GM12878 (cell line): ENCODE measurements around the gene CMTM4. TPM values are rescaled to one million over a fixed set of nuclear protein-coding genes. Genes with fewer than 3 reads are reported as not detected.

Source experiments
- BRCA1 ChIP-seq: IDR thresholded peaks from 2 replicates; pipeline ENCODE4 v1.6.1; 2011; ENCODE audit warnings: low read depth, low read length, improper control_type of control experiment
- CBX5 ChIP-seq: sonication (generic); IDR thresholded peaks from 2 replicates; pipeline ENCODE4 v1.6.1; 2016; ENCODE audit warnings: low read depth, moderate library complexity, mild to moderate bottlenecking, inconsistent platforms
- DPF2 ChIP-seq: fragments of 450-650 bp; IDR thresholded peaks from 2 replicates; pipeline ENCODE4 v1.6.1; 2017; ENCODE audit warnings: mild to moderate bottlenecking
- E2F4 ChIP-seq: IDR thresholded peaks from 2 replicates; pipeline ENCODE4 v1.6.1; 2012; ENCODE audit warnings: low read depth, low read length, improper control_type of control experiment
- LARP7 ChIP-seq: fragments of 450-650 bp; IDR thresholded peaks from 2 replicates; pipeline ENCODE4 v1.6.1; 2017; ENCODE audit warnings: mild to moderate bottlenecking
- NKRF ChIP-seq: fragments of 450-650 bp; conservative IDR thresholded peaks from 2 replicates; pipeline ENCODE4 v1.6.1; 2017; ENCODE audit warnings: mild to moderate bottlenecking, moderate library complexity
- NR2C1 ChIP-seq: fragments of 450-650 bp; IDR thresholded peaks from 2 replicates; pipeline ENCODE4 v1.6.1; 2017; ENCODE audit warnings: antibody characterized with exemption, mild to moderate bottlenecking, moderate library complexity
- RAD51 ChIP-seq: fragments of 450-650 bp; IDR thresholded peaks from 2 replicates; pipeline ENCODE4 v1.6.1; 2016; ENCODE audit warnings: moderate library complexity, mild to moderate bottlenecking, inconsistent platforms
- SRF ChIP-seq, 2 experiments: IDR thresholded peaks; 2 replicates each; pipeline ENCODE4 v1.6.1; 2011; ENCODE audit warnings: low read depth in 2 of 2, low read length in 2 of 2, mild to moderate bottlenecking in 1 of 2, moderate library complexity in 1 of 2
- STAT3 ChIP-seq: IDR thresholded peaks from 2 replicates; pipeline ENCODE4 v1.6.1; 2011; ENCODE audit warnings: low read depth, low read length, improper control_type of control experiment
- ZBTB11 ChIP-seq: fragments of 450-650 bp; formaldehyde crosslinking; IDR thresholded peaks from 2 replicates; pipeline ENCODE4 v1.5.0; 2022; ENCODE audit warnings: mild to moderate bottlenecking, missing genetic modification characterization
- ZNF687 ChIP-seq: fragments of 450-650 bp; IDR thresholded peaks from 2 replicates; pipeline ENCODE4 v1.6.1; 2017; ENCODE audit warnings: mild to moderate bottlenecking, moderate library complexity
- ZZZ3 ChIP-seq: IDR thresholded peaks from 2 replicates; pipeline ENCODE4 v1.6.1; 2011; ENCODE audit warnings: low read depth; ENCODE audit not compliant: control insufficient read depth, insufficient read length
- polyA plus RNA-seq, 11 experiments: library from polyadenylated mRNA; depleted of rRNA in 4 of 11; unstranded in 6 of 11; stranded (reverse) in 5 of 11; fragments of >200 nt; fragmentation: Nextera tagmentation in 4 of 11; fragmentation: Illumina TruSeq in 1 of 11; extraction: Ambion mirVana in 4 of 11; extraction: Trizol in 1 of 11; gene quantifications; 1 replicate in 1 of 11; 2 replicates in 10 of 11; pipeline versions ENCODE4 v1.2.1 to v1.2.3, GENCODE V29; 2011 to 2016; ENCODE audit warnings: inconsistent platforms in 2 of 11, missing spikeins in 2 of 11, low read depth in 1 of 11
- total RNA-seq, 4 experiments: library from RNA; depleted of rRNA in 3 of 4; stranded (reverse); fragments of >200 nt in 3 of 4; fragmentation: Illumina TruSeq in 1 of 4; extraction: Trizol in 1 of 4; gene quantifications; 2 replicates each; pipeline versions ENCODE4 v1.2.1 to v1.2.3, GENCODE V29; 2013 to 2021
- TF ChIP-seq, protein P1 (sequence below): fragments of 450-650 bp; IDR thresholded peaks from 2 replicates; pipeline ENCODE4 v1.6.1; 2018; ENCODE audit warnings: borderline replicate concordance, mild to moderate bottlenecking; ENCODE audit not compliant: partially characterized antibody

Gene CMTM4
- total and polyA plus RNA-seq, 10 of the 15 experiments (the other 5 are each of a cell fraction or from before 2014, with no cell fraction given), result 0.02 to 0.43 (median 0.15) TPM; not detected in 2

- TF ChIP-seq, protein P1, sequence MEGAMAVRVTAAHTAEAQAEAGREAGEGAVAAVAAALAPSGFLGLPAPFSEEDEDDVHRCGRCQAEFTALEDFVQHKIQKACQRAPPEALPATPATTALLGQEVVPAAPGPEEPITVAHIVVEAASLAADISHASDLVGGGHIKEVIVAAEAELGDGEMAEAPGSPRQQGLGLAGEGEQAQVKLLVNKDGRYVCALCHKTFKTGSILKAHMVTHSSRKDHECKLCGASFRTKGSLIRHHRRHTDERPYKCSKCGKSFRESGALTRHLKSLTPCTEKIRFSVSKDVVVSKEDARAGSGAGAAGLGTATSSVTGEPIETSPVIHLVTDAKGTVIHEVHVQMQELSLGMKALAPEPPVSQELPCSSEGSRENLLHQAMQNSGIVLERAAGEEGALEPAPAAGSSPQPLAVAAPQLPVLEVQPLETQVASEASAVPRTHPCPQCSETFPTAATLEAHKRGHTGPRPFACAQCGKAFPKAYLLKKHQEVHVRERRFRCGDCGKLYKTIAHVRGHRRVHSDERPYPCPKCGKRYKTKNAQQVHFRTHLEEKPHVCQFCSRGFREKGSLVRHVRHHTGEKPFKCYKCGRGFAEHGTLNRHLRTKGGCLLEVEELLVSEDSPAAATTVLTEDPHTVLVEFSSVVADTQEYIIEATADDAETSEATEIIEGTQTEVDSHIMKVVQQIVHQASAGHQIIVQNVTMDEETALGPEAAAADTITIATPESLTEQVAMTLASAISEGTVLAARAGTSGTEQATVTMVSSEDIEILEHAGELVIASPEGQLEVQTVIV, result no peak
- no peak; the same call in 1 of the 2 replicates for TF ChIP-seq LARP7
- no peak for TF ChIP-seq E2F4
- TF ChIP-seq DPF2, result peak; percentile 66
- TF ChIP-seq ZBTB11 (CRISPR knock-in tag), result no peak
- no peak for TF ChIP-seq ZZZ3
- TF ChIP-seq BRCA1, result no peak
- TF ChIP-seq NKRF, result no peak
- no peak for TF ChIP-seq CBX5
- no peak for TF ChIP-seq SRF (IDR thresholded peaks at IDR 0.05; ENCODE audit: low read depth in 2 of 2, low read length in 2 of 2)
- TF ChIP-seq NR2C1, result no peak
- no peak for TF ChIP-seq ZNF687
- TF ChIP-seq STAT3, result no peak
- TF ChIP-seq RAD51, result no peak
These were observed 90.4 kb downstream of the CMTM4 start (continued) for GRCh38 chr16:66605979-66606751.
